Measurements from ENCODE around the gene ENHO. TPM values are rescaled to one million over a fixed set of nuclear protein-coding genes. Genes with fewer than 3 reads are reported as not detected.

The ENHO gene
- total and polyA plus RNA-seq, 9 donors: 0.22 to 0.87 (median 0.33) TPM; not detected in 2

DNA sequence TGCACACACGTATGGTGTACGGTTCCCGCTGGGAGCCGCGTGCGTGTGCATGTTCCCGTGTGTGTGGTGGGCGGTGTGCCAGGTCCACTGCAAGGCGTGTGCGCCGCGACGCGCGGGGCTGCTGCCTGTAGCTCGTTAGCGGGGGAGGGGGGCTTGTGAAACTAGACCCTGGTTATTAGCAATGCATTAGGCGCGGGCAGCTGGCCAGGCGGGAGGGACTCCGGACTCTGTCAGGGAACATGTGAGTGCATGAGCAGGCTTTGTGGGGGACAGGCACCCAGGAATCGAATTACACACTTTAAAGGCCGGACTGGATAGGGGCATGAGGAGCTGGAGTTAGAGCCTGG lies 32.2 kb upstream of the ENHO start:
- DNase-seq: peak in 1 of 5 donors; percentile 55
- no peaks in the 10 kb centered on the region for H3K36me3 ChIP-seq
- peaks cover 3% of the 10 kb centered on the region for H3K4me1 ChIP-seq (ENCODE audit: insufficient read depth)
- H3K27ac ChIP-seq: no peak overlapping the region
- intact Hi-C loops (cut with DNase I): no loop called here
- H3K4me3 ChIP-seq: no peak overlapping the region
- H3K9me3 ChIP-seq: no peaks in the 10 kb centered on the region
- TF ChIP-seq CTCF (IDR thresholded peaks at IDR 0.05) (no peak), POLR2A (IDR thresholded peaks at IDR 0.05) (no peak), EP300 (IDR thresholded peaks at IDR 0.05) (no peak)
- no peaks in the 10 kb centered on the region for H3K27me3 ChIP-seq
- WGBS, 3 donors: 38 to 44% (median 42%) methylated on average over 23 of the region's 23 CpGs

GRCh38 chr9:34554211-34555001 lies 31.6 kb upstream of the ENHO start:
- no peak overlapping the region for H3K27ac ChIP-seq
- H3K4me3 ChIP-seq: no peak overlapping the region
- no peaks in the 10 kb centered on the region for H3K27me3 ChIP-seq
- H3K36me3 ChIP-seq: no peaks in the 10 kb centered on the region
- DNase-seq: peak in 1 of 5 donors; percentile 35
- no peaks in the 10 kb centered on the region for H3K9me3 ChIP-seq
- no peaks in the 10 kb centered on the region for H3K4me1 ChIP-seq (ENCODE audit: insufficient read depth)
- TF ChIP-seq POLR2A (IDR thresholded peaks at IDR 0.05) (no peak), CTCF (IDR thresholded peaks at IDR 0.05) (no peak), EP300 (IDR thresholded peaks at IDR 0.05) (no peak)
- WGBS, 3 donors: 66 to 75% (median 67%) methylated on average over 16 of the region's 16 CpGs
- intact Hi-C loops (cut with DNase I): no loop called here

DNA sequence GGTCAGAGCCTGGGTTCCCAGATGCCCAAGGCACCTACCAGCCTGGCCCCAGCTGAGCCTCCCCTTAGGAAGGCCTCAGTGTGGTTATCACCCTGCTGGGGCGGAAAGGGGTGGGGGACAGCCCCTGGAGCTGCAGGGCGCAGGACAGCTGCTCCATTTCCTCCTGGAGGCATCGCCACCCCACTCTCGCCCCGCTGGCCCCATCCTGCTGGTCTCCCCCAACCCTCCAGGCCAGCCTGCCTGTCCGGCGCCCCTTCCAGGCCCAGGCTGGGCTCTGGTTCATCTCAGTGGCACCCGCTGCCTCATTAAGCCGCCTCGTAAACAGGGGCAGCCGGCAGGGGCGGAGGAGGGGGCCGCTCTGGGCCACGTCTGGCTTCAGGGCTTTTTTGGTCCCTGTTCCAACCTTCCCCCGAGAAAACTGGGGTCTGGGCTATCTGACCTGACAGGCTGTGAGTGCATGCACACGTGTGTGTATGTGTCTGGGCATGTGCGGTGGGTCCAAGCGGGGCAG lies 30.8 kb upstream of the ENHO start:
- H3K36me3 ChIP-seq: no peaks in the 10 kb centered on the region
- H3K27ac ChIP-seq: no peak overlapping the region
- TF ChIP-seq CTCF (IDR thresholded peaks at IDR 0.05) (no peak), POLR2A (IDR thresholded peaks at IDR 0.05) (no peak), EP300 (IDR thresholded peaks at IDR 0.05) (no peak)
- H3K4me1 ChIP-seq (ENCODE audit: insufficient read depth): no peaks in the 10 kb centered on the region
- WGBS, 3 donors: 86 to 91% (median 87%) methylated on average over 15 to 18 of the region's 18 CpGs
- H3K9me3 ChIP-seq: no peaks in the 10 kb centered on the region
- no peak overlapping the region for H3K4me3 ChIP-seq
- intact Hi-C loops (cut with DNase I): no loop called here
- H3K27me3 ChIP-seq: no peaks in the 10 kb centered on the region
- DNase-seq: peak in 2 of 5 donors; percentile 8 to 31

DNA sequence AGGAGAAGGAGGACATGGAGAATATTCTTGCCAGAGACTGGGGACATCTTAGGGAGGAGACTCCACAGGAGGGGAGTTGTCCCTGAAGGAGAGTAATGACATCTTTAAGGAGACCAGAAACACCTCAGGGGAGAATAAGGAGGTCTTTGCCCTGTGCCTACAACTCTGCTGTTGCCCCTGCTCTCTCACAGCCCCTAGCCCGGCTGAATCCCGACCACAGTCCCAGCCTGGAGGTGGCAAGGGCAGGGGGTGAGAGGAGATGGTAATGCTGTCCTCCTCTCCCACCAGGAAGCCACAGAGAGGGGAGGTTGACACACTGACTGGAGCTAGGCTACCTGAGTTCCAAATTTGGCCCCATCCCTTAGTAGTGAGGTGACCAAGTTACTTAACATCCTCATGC lies 30.2 kb upstream of the ENHO start:
- intact Hi-C loops (cut with DNase I): no loop called here
- no peaks in the 10 kb centered on the region for H3K4me1 ChIP-seq (ENCODE audit: insufficient read depth)
- TF ChIP-seq POLR2A (IDR thresholded peaks at IDR 0.05): no peak
- peak in 1 of 5 donors; percentile 5 for DNase-seq
- no peaks in the 10 kb centered on the region for H3K27me3 ChIP-seq
- H3K9me3 ChIP-seq: no peaks in the 10 kb centered on the region
- H3K36me3 ChIP-seq: no peaks in the 10 kb centered on the region
- H3K4me3 ChIP-seq: no peak overlapping the region
- H3K27ac ChIP-seq: no peak overlapping the region
- WGBS, 3 donors: 90 to 100% (median 94%) methylated on average over 2 of the region's 2 CpGs

DNA sequence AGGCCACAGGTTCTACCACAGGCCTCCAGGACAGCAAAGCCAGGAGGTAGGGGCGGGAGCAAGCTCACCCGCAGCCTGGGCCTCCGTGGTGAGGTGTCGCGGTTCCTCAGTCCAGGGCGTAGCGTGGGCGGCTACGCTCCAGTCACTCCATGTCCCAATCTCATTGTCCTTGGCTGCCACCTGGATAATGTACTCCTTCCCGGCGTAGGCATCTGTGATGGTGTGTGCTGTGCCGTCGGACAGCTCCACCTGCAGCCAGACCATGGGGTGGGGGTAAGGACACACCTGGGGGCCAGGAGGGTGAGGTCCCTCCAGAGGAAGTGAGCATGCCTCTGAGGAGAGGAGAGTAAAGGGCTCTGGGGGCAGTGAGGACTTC lies 29.8 kb upstream of the ENHO start:
- H3K27ac ChIP-seq: no peak overlapping the region
- peak in 1 of 5 donors; percentile 8 for DNase-seq
- no peaks in the 10 kb centered on the region for H3K27me3 ChIP-seq
- no peak for TF ChIP-seq CTCF (IDR thresholded peaks at IDR 0.05)
- TF ChIP-seq EP300 (IDR thresholded peaks at IDR 0.05): no peak
- TF ChIP-seq POLR2A (IDR thresholded peaks at IDR 0.05): no peak
- intact Hi-C loops (cut with DNase I): no loop called here
- no peak overlapping the region for H3K4me3 ChIP-seq
- no peaks in the 10 kb centered on the region for H3K9me3 ChIP-seq
- H3K4me1 ChIP-seq (ENCODE audit: insufficient read depth): no peaks in the 10 kb centered on the region
- 83 to 92% (median 87%) methylated on average over 13 of the region's 13 CpGs for WGBS, 3 donors
- no peaks in the 10 kb centered on the region for H3K36me3 ChIP-seq

Measured in ovary (tissue), 9 donors.